OCI-LY7 (cell line): ENCODE measurements around the gene ARMH2.

Experiments used
- EZH2phosphoT487 ChIP-seq: fragments of 200-600 bp; sonication (generic); IDR thresholded peaks from 2 replicates; pipeline ENCODE4 v1.6.1; 2018; ENCODE audit warnings: low read depth, borderline replicate concordance, mild to moderate bottlenecking, mixed run types, antibody characterized with exemption, low read length, moderate library complexity, mixed read lengths
- TF ChIP-seq, protein P1 (sequence below): fragments of 200-600 bp; sonication (generic); conservative IDR thresholded peaks from 2 replicates; pipeline ENCODE4 v1.5.1; 2014; ENCODE audit warnings: mild to moderate bottlenecking, antibody characterized with exemption, low read length, moderate library complexity, mixed read lengths

DNA sequence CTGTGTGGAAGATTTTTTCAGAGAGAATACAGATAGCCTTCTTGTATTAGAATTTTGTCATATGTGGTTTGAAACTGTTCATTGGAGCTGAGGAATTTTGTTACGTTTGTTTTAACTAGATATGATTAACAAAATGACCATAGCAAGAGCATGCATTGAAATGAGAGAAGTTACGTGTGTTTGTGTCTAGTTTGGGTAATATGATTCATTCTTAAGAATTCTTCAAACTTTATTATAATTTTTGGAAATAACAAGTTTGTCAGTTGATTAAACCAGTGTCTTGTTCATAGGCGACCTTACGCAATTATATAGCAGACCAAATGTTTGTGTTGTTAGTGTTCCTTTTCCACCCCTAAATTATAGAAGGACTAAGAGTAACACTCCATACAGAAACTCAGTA lies 18.5 kb downstream of the ARMH2 start:
- TF ChIP-seq, protein P1, sequence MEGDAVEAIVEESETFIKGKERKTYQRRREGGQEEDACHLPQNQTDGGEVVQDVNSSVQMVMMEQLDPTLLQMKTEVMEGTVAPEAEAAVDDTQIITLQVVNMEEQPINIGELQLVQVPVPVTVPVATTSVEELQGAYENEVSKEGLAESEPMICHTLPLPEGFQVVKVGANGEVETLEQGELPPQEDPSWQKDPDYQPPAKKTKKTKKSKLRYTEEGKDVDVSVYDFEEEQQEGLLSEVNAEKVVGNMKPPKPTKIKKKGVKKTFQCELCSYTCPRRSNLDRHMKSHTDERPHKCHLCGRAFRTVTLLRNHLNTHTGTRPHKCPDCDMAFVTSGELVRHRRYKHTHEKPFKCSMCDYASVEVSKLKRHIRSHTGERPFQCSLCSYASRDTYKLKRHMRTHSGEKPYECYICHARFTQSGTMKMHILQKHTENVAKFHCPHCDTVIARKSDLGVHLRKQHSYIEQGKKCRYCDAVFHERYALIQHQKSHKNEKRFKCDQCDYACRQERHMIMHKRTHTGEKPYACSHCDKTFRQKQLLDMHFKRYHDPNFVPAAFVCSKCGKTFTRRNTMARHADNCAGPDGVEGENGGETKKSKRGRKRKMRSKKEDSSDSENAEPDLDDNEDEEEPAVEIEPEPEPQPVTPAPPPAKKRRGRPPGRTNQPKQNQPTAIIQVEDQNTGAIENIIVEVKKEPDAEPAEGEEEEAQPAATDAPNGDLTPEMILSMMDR, result no peak
- no peak for TF ChIP-seq EZH2phosphoT487
